Measurements from ENCODE around the gene RNF213. TPM values are rescaled to one million over a fixed set of nuclear protein-coding genes. Genes with fewer than 3 reads are reported as not detected.

The RNF213 gene
- total RNA-seq, 1 donor from 2014 or later = 120 TPM

GRCh38 chr17:80424878-80425765, 164.5 kb downstream of the RNF213 start:
- Histone ChIP-seq H3K27ac (ENCODE audit: low read depth, low read length) (no peak overlapping the region), H3K9me3 (ENCODE audit: insufficient read depth, low read depth, low read length) (no peaks in the 10 kb centered on the region), H2AFZ (ENCODE audit: low read depth, low read length) (no peak overlapping the region), H3K9ac (ENCODE audit: low read length) (no peak overlapping the region), H4K20me1 (ENCODE audit: insufficient read depth, low read length) (peaks cover 15% of the 10 kb centered on the region), H3K4me1 (ENCODE audit: insufficient read depth, low read length) (no peaks in the 10 kb centered on the region), H3K27me3 (ENCODE audit: insufficient read depth, low read length) (no peaks in the 10 kb centered on the region), H3K4me3 (ENCODE audit: insufficient read depth, low read depth, low read length) (no peak overlapping the region), H3K4me2 (ENCODE audit: low read length) (no peak overlapping the region), H3K36me3 (ENCODE audit: insufficient read depth, low read length) (no peaks in the 10 kb centered on the region), H3K79me2 (ENCODE audit: insufficient read depth, low read length) (no peaks in the 10 kb centered on the region)
- Mint-ChIP-seq H3K27ac (ENCODE audit: unreplicated experiment) (no peak overlapping the region), H3K36me3 (ENCODE audit: low read depth, unreplicated experiment) (peaks cover 2% of the 10 kb centered on the region), H3K9me3 (ENCODE audit: unreplicated experiment) (no peaks in the 10 kb centered on the region), H3K27me3 (ENCODE audit: low read depth, unreplicated experiment) (no peaks in the 10 kb centered on the region), H3K4me3 (ENCODE audit: unreplicated experiment) (no peak overlapping the region), H3K4me1 (ENCODE audit: low read depth, unreplicated experiment) (no peaks in the 10 kb centered on the region)
- DNase-seq (ENCODE audit: low read depth) (no peak), FAIRE-seq (no peak)
- TF ChIP-seq, protein P1, sequence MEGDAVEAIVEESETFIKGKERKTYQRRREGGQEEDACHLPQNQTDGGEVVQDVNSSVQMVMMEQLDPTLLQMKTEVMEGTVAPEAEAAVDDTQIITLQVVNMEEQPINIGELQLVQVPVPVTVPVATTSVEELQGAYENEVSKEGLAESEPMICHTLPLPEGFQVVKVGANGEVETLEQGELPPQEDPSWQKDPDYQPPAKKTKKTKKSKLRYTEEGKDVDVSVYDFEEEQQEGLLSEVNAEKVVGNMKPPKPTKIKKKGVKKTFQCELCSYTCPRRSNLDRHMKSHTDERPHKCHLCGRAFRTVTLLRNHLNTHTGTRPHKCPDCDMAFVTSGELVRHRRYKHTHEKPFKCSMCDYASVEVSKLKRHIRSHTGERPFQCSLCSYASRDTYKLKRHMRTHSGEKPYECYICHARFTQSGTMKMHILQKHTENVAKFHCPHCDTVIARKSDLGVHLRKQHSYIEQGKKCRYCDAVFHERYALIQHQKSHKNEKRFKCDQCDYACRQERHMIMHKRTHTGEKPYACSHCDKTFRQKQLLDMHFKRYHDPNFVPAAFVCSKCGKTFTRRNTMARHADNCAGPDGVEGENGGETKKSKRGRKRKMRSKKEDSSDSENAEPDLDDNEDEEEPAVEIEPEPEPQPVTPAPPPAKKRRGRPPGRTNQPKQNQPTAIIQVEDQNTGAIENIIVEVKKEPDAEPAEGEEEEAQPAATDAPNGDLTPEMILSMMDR (IDR thresholded peaks at IDR 0.05; ENCODE audit: insufficient read depth, low read depth, low read length) = no peak
- TF ChIP-seq EZH2 (IDR thresholded peaks at IDR 0.05; ENCODE audit: insufficient read depth, low read length) = no peak

- peaks cover 8% of the 10 kb centered on the region for H4K20me1 ChIP-seq (ENCODE audit: insufficient read depth, low read length)
- H3K9me3 ChIP-seq (ENCODE audit: insufficient read depth, low read depth, low read length) = no peaks in the 10 kb centered on the region
- no peaks in the 10 kb centered on the region for H3K36me3 ChIP-seq (ENCODE audit: insufficient read depth, low read length)
- no peak overlapping the region for H3K9ac ChIP-seq (ENCODE audit: low read length)
- no peaks in the 10 kb centered on the region for H3K4me1 Mint-ChIP-seq (ENCODE audit: low read depth, unreplicated experiment)
- H3K27ac ChIP-seq (ENCODE audit: low read depth, low read length) = no peak overlapping the region
- no peaks in the 10 kb centered on the region for H3K79me2 ChIP-seq (ENCODE audit: insufficient read depth, low read length)
- H3K27ac Mint-ChIP-seq (ENCODE audit: unreplicated experiment) = no peak overlapping the region
- peaks cover 2% of the 10 kb centered on the region for H3K36me3 Mint-ChIP-seq (ENCODE audit: low read depth, unreplicated experiment)
- no peaks in the 10 kb centered on the region for H3K9me3 Mint-ChIP-seq (ENCODE audit: unreplicated experiment)
- no peaks in the 10 kb centered on the region for H3K4me1 ChIP-seq (ENCODE audit: insufficient read depth, low read length)
- FAIRE-seq (no peak), DNase-seq (ENCODE audit: low read depth) (no peak)
- H3K27me3 ChIP-seq (ENCODE audit: insufficient read depth, low read length) = no peaks in the 10 kb centered on the region
- H3K27me3 Mint-ChIP-seq (ENCODE audit: low read depth, unreplicated experiment) = no peaks in the 10 kb centered on the region
- H3K4me3 ChIP-seq (ENCODE audit: insufficient read depth, low read depth, low read length) = no peak overlapping the region
- no peak overlapping the region for H3K4me2 ChIP-seq (ENCODE audit: low read length)
- no peak overlapping the region for H3K4me3 Mint-ChIP-seq (ENCODE audit: unreplicated experiment)
- TF ChIP-seq EZH2 (IDR thresholded peaks at IDR 0.05; ENCODE audit: insufficient read depth, low read length) = no peak
- TF ChIP-seq, protein P1 (IDR thresholded peaks at IDR 0.05; ENCODE audit: insufficient read depth, low read depth, low read length) = no peak
- H2AFZ ChIP-seq (ENCODE audit: low read depth, low read length) = no peak overlapping the region
Measured at GRCh38 chr17:80425835-80426426, 165.3 kb downstream of the RNF213 start.
